ENCODE data around the gene SIX3. TPM values are rescaled to one million over a fixed set of nuclear protein-coding genes. Genes with fewer than 3 reads are reported as not detected.
A peak's percentile ranks its signal among the peaks of the same experiment; 100 is the strongest.

Gene SIX3
- total and polyA plus RNA-seq, 2 experiments from 2014 or later = not detected

GRCh38 chr2:44952143-44952805 is 10.8 kb downstream of the SIX3 start:
- Histone ChIP-seq H3K4me3 (peak overlapping the region; percentile 71), H3K9me3 (ENCODE audit: low read depth) (no peaks in the 10 kb centered on the region), H3K4me2 (ENCODE audit: unreplicated experiment) (peak overlapping the region; percentile 82), H3K27ac (no peak overlapping the region), H3K9ac (no peak overlapping the region; the same call in 1 of the 2 replicates), H3K9me2 (ENCODE audit: insufficient read depth) (no peaks in the 10 kb centered on the region), H3K27me3 (replicated peaks; ENCODE audit: insufficient read depth) (peaks cover 50% of the 10 kb centered on the region), H2AFZ (peak overlapping the region; percentile 68), H3K36me3 (ENCODE audit: low read depth) (no peaks in the 10 kb centered on the region), H3K4me1 (ENCODE audit: insufficient read depth) (no peaks in the 10 kb centered on the region), H3F3A (ENCODE audit: insufficient read depth) (no peaks in the 10 kb centered on the region), H4K20me1 (ENCODE audit: insufficient read depth) (no peaks in the 10 kb centered on the region), H3K79me2 (ENCODE audit: insufficient read depth) (no peaks in the 10 kb centered on the region)
- TF ChIP-seq EZH2 (IDR thresholded peaks at IDR 0.05; ENCODE audit: insufficient read depth, poor library complexity, severe bottlenecking) = no peak
- no peak for TF ChIP-seq EZH2phosphoT487 (IDR thresholded peaks at IDR 0.05; ENCODE audit: insufficient read depth, low read depth)
- in situ Hi-C loops (cut with MboI) = loop anchor here (10.0 to 25.0 kb wide), 2 partner anchors 477 to 915 kb away; no protein-coding TSS in a partner anchor
- 1% methylated on average over 46 to 50 of the region's 59 CpGs for WGBS, 2 experiments (ENCODE audit: low coverage in 1 of 2, low lambda C conversion rate in 2 of 2, missing lambda C conversion rate in 2 of 2)
- peak; percentile 86 for DNase-seq

DNA sequence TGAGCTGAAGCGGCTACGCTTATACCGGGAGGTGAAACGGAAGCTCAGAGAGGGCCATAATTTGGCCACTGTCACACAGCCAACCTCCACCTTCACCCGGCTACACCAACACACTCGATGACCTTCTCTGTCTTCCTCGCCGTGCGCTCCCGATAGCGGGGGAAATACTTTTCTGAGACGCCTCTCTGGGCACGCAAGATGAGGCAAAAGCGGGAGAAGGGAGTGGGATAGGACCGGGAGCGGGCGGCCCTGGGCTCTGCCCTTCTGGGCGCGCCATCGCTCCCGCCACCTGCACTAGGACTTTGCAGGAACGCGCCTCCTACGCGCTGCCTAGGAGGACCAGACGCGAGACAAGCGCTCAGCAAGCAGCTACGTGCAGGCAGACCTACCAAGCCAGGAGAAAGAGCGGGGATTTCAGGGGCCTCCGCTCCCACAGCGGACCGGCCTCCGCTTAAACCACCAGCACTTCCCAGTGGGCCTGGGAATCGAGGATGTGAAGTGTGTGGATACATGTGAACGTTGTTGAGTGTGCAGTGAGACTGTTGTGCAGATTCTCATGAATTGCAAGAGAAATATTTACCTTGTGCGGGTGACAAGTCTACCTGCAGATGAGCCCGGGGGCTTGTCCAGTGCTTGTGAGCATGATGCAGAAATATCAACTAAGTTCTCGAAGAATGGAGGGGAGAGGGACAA is 11.4 kb downstream of the SIX3 start:
- peak; percentile 28 for DNase-seq
- no peak overlapping the region for H3K27ac ChIP-seq
- H3K4me1 ChIP-seq (ENCODE audit: insufficient read depth) = no peaks in the 10 kb centered on the region
- no peaks in the 10 kb centered on the region for H3K9me2 ChIP-seq (ENCODE audit: insufficient read depth)
- no peaks in the 10 kb centered on the region for H3K36me3 ChIP-seq (ENCODE audit: low read depth)
- H4K20me1 ChIP-seq (ENCODE audit: insufficient read depth) = no peaks in the 10 kb centered on the region
- H3F3A ChIP-seq (ENCODE audit: insufficient read depth) = no peaks in the 10 kb centered on the region
- H3K27me3 ChIP-seq (replicated peaks; ENCODE audit: insufficient read depth) = peaks cover 50% of the 10 kb centered on the region
- in situ Hi-C loops (cut with MboI) = loop anchor here (10.0 to 25.0 kb wide), 2 partner anchors 478 to 916 kb away; no protein-coding TSS in a partner anchor
- H3K79me2 ChIP-seq (ENCODE audit: insufficient read depth) = no peaks in the 10 kb centered on the region
- H2AFZ ChIP-seq = peak overlapping the region; percentile 68
- peak overlapping the region; percentile 82 for H3K4me2 ChIP-seq (ENCODE audit: unreplicated experiment)
- H3K9ac ChIP-seq = no peak overlapping the region; the same call in 1 of the 2 replicates
- H3K9me3 ChIP-seq (ENCODE audit: low read depth) = no peaks in the 10 kb centered on the region
- 15 to 16% methylated on average over 39 of the region's 39 CpGs for WGBS, 2 experiments (ENCODE audit: low coverage in 1 of 2, low lambda C conversion rate in 2 of 2, missing lambda C conversion rate in 2 of 2)
- no peak for TF ChIP-seq EZH2 (IDR thresholded peaks at IDR 0.05; ENCODE audit: insufficient read depth, poor library complexity, severe bottlenecking)
- TF ChIP-seq EZH2phosphoT487 (IDR thresholded peaks at IDR 0.05; ENCODE audit: insufficient read depth, low read depth) = no peak
- H3K4me3 ChIP-seq = peak overlapping the region; percentile 71

DNA sequence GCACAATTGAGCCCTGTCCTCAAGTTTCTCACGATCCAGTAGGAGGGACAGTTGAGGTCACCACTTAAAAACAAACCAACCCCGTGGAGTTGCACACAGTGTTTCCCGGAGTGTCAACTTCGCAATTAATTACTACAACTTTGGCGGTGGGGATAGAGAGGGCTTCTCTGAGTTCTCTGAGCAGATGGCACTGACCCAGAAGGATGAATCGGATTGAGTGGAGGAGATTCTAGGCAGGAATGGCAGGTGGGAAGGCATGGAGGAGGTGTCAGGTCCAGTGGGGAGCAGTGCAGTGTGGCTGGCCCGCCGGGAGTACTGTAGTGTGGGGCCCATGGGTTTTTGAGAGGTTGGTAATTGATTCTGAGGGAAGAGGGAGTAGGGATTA is 12.0 kb downstream of the SIX3 start:
- WGBS, 2 experiments (ENCODE audit: low coverage in 1 of 2, low lambda C conversion rate in 2 of 2, missing lambda C conversion rate in 2 of 2) = 38 to 44% methylated on average over 8 of the region's 8 CpGs
- in situ Hi-C loops (cut with MboI) = loop anchor here (10.0 to 25.0 kb wide), 2 partner anchors 479 to 916 kb away; no protein-coding TSS in a partner anchor

GRCh38 chr2:44954447-44954888 is 13.0 kb downstream of the SIX3 start:
- Histone ChIP-seq H3K27ac (no peak overlapping the region), H3K9me3 (ENCODE audit: low read depth) (no peaks in the 10 kb centered on the region), H4K20me1 (ENCODE audit: insufficient read depth) (no peaks in the 10 kb centered on the region), H3K9me2 (ENCODE audit: insufficient read depth) (no peaks in the 10 kb centered on the region), H3K27me3 (replicated peaks; ENCODE audit: insufficient read depth) (peaks cover 50% of the 10 kb centered on the region), H2AFZ (peak overlapping the region; percentile 11; the same call in 1 of the 2 replicates), H3K4me3 (peak overlapping the region; percentile 57; the same call in 1 of the 2 replicates), H3K36me3 (ENCODE audit: low read depth) (no peaks in the 10 kb centered on the region), H3F3A (ENCODE audit: insufficient read depth) (peaks cover 6% of the 10 kb centered on the region), H3K79me2 (ENCODE audit: insufficient read depth) (no peaks in the 10 kb centered on the region), H3K9ac (no peak overlapping the region), H3K4me2 (ENCODE audit: unreplicated experiment) (peak overlapping the region; percentile 75), H3K4me1 (ENCODE audit: insufficient read depth) (peaks cover 13% of the 10 kb centered on the region)
- in situ Hi-C loops (cut with MboI) = loop anchor here (10.0 to 25.0 kb wide), 2 partner anchors 480 to 917 kb away; no protein-coding TSS in a partner anchor
- 0 out of 2 replicates have a peak, but pooled peaks have one; percentile 17 for TF ChIP-seq EZH2phosphoT487 (IDR thresholded peaks at IDR 0.05; ENCODE audit: insufficient read depth, low read depth)
- TF ChIP-seq EZH2 (IDR thresholded peaks at IDR 0.05; ENCODE audit: insufficient read depth, poor library complexity, severe bottlenecking) = no peak
- 9 to 14% methylated on average over 21 to 24 of the region's 25 CpGs for WGBS, 2 experiments (ENCODE audit: low coverage in 1 of 2, low lambda C conversion rate in 2 of 2, missing lambda C conversion rate in 2 of 2)
- DNase-seq = no peak

More for the DNA sequence above, 12.0 kb downstream of the SIX3 start:
- TF ChIP-seq EZH2phosphoT487 (IDR thresholded peaks at IDR 0.05; ENCODE audit: insufficient read depth, low read depth) (no peak), EZH2 (IDR thresholded peaks at IDR 0.05; ENCODE audit: insufficient read depth, poor library complexity, severe bottlenecking) (no peak)
- H3K27me3 ChIP-seq (replicated peaks; ENCODE audit: insufficient read depth) = peaks cover 50% of the 10 kb centered on the region
- no peak for DNase-seq
- H3K27ac ChIP-seq = no peak overlapping the region
- H3K36me3 ChIP-seq (ENCODE audit: low read depth) = no peaks in the 10 kb centered on the region
- no peak overlapping the region for H3K4me2 ChIP-seq (ENCODE audit: unreplicated experiment)
- no peaks in the 10 kb centered on the region for H3K9me3 ChIP-seq (ENCODE audit: low read depth)
- no peak overlapping the region for H2AFZ ChIP-seq
- peaks cover 5% of the 10 kb centered on the region for H3K4me1 ChIP-seq (ENCODE audit: insufficient read depth)
- H3F3A ChIP-seq (ENCODE audit: insufficient read depth) = peaks cover 5% of the 10 kb centered on the region
- no peaks in the 10 kb centered on the region for H3K79me2 ChIP-seq (ENCODE audit: insufficient read depth)
- H3K4me3 ChIP-seq = no peak overlapping the region
- no peaks in the 10 kb centered on the region for H3K9me2 ChIP-seq (ENCODE audit: insufficient read depth)
- no peaks in the 10 kb centered on the region for H4K20me1 ChIP-seq (ENCODE audit: insufficient read depth)
- H3K9ac ChIP-seq = no peak overlapping the region

Data from GM23248 (cell line).